NCI-H446 treated with DMSO at 0.1 percent for 48 hours (cell line): Measurements from ENCODE around the gene SERPINE1.

Source experiments
- DNase-seq: peaks from one replicate; lab custom pipeline; 2025; lab: John Stamatoyannopoulos, UW

Gene SERPINE1

GRCh38 chr7:101156866-101157589, 30.1 kb downstream of the SERPINE1 start:
- no peak for DNase-seq

GRCh38 chr7:101159696-101160674, 33.1 kb downstream of the SERPINE1 start:
- no peak for DNase-seq

- no peak for DNase-seq
Observed at GRCh38 chr7:101160910-101161309, 34.0 kb downstream of the SERPINE1 start.

GRCh38 chr7:101161692-101162471, 35.0 kb downstream of the SERPINE1 start:
- no peak for DNase-seq

- DNase-seq, result peak; percentile 42
Observed at GRCh38 chr7:101162551-101163278, 35.8 kb downstream of the SERPINE1 start.

- peak; percentile 42 for DNase-seq
Observed at GRCh38 chr7:101163279-101164070, 36.6 kb downstream of the SERPINE1 start.

GRCh38 chr7:101164071-101164840, 37.4 kb downstream of the SERPINE1 start:
- DNase-seq, result no peak

GRCh38 chr7:101165075-101165957, 38.4 kb downstream of the SERPINE1 start, which contains the start of gene VGF:
Gene VGF, minus strand, starts transcription at chr7:101165569. Its CDS starts 726 bp downstream, at chr7:101164843.
- DNase-seq, result peak; percentile 81

- no peak for DNase-seq
Observed at GRCh38 chr7:101165958-101166647, 39.2 kb downstream of the SERPINE1 start.

GRCh38 chr7:101166648-101166908, 39.7 kb downstream of the SERPINE1 start:
- DNase-seq, result no peak

- peak; percentile 16 for DNase-seq
Observed at GRCh38 chr7:101166909-101167644, 40.2 kb downstream of the SERPINE1 start.

- DNase-seq, result no peak
Observed at GRCh38 chr7:101167645-101168411, 40.9 kb downstream of the SERPINE1 start.

GRCh38 chr7:101168412-101169049, 41.6 kb downstream of the SERPINE1 start:
- DNase-seq, result no peak

- no peak for DNase-seq
Observed at GRCh38 chr7:101169110-101169837, 42.4 kb downstream of the SERPINE1 start.

- DNase-seq, result no peak
Observed at GRCh38 chr7:101169838-101170551, 43.1 kb downstream of the SERPINE1 start.
